Esophagus muscularis mucosa (tissue), 4 donors: ENCODE data around the gene FER.

Experiments used
- CTCF ChIP-seq, 3 experiments: fragments of 200-600 bp in 2 of 3; fragments of 450-650 bp in 1 of 3; sonication (generic) in 2 of 3; IDR thresholded peaks; one replicate each; pipeline ENCODE4 v1.5.1; 2017 to 2019; ENCODE audit warnings: antibody characterized with exemption in 3 of 3, mild to moderate bottlenecking in 2 of 3, moderate library complexity in 1 of 3
- EP300 ChIP-seq: sonication (generic); formaldehyde crosslinking; IDR thresholded peaks from one replicate; pipeline ENCODE4 v1.6.1; 2017; ENCODE audit warnings: antibody characterized with exemption
- POLR2A ChIP-seq: fragments of 450-650 bp; IDR thresholded peaks from one replicate; pipeline ENCODE4 v1.6.1; 2017; ENCODE audit warnings: antibody characterized with exemption, moderate library complexity, mild to moderate bottlenecking, low read depth
- POLR2AphosphoS5 ChIP-seq, 2 donors: sonication (generic); formaldehyde crosslinking; IDR thresholded peaks; one replicate each; pipeline ENCODE4 v1.6.1; 2017; ENCODE audit warnings: antibody characterized with exemption in 2 of 2

- TF ChIP-seq POLR2A (no peak), CTCF (IDR thresholded peaks at IDR 0.05) (no peak), POLR2AphosphoS5 (IDR thresholded peaks at IDR 0.05) (no peak), EP300 (no peak)
These were observed 354.5 kb downstream of the FER start for GRCh38 chr5:109102096-109102690.
